CD4-positive, alpha-beta T cell treated with Interleukin-12 subunit alpha and Interleukin-12 subunit beta, for 1 hour (primary cell): Measurements from ENCODE around the gene ITGA7.

Experiments used
- DNase-seq: peaks from one replicate; pipeline ENCODE4 v3.0.0-alpha.2; 2020

ITGA7 gene

GRCh38 chr12:55636116-55636655 is 71.5 kb downstream of the ITGA7 start:
- DNase-seq, result no peak
